Measurements from ENCODE around the gene CMIP. TPM values are rescaled to one million over a fixed set of nuclear protein-coding genes. Genes with fewer than 3 reads are reported as not detected.

The CMIP gene
- total RNA-seq, 1 donor, result 15.7 TPM

DNA sequence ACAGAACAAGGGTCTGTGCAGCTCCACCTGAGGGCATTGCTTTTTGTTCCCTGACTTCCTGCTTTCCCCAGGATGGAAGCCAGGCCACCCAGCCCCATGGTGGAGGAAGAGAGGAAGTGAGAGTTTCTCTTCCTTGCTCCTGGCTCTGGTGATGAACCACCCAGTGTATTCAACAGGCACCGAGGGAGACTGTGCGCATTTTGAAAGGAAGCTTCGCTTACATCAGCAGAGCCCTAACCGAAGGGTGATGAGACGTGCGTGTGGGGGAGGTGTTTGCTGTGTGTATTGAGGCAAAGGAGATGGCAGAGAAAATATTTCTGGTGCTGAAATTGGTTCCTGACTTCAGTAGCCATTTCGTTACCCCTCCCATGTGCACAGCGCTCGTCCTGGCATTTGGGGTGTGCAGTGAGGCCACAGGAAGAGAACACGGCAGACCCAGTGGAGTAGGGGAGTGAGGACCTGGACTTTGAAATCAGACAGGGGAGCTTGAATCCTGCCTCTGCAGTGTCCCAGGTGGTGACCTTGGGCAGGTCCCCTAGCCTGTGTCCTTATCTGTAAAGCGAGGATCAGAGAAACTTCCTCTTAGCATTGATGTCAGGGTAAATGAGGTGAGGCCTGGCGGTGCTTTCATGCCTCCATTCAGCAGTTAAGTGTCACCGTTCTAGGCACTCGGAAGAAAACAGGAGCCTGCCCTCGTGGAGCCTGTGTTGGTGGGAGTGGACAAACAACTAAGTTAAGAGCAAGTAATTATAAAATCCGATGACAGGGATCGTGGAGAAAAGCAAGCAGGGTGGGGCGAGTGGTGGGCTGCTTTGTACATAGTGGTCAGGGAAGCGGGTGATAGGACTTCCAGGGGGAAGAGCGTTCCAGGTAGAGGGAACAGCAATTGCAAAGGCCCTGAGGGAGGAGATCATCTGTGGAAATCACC is 7.4 kb downstream of the CMIP start:
- no peak for DNase-seq (ENCODE audit: low read depth)
- TF ChIP-seq, protein P1, sequence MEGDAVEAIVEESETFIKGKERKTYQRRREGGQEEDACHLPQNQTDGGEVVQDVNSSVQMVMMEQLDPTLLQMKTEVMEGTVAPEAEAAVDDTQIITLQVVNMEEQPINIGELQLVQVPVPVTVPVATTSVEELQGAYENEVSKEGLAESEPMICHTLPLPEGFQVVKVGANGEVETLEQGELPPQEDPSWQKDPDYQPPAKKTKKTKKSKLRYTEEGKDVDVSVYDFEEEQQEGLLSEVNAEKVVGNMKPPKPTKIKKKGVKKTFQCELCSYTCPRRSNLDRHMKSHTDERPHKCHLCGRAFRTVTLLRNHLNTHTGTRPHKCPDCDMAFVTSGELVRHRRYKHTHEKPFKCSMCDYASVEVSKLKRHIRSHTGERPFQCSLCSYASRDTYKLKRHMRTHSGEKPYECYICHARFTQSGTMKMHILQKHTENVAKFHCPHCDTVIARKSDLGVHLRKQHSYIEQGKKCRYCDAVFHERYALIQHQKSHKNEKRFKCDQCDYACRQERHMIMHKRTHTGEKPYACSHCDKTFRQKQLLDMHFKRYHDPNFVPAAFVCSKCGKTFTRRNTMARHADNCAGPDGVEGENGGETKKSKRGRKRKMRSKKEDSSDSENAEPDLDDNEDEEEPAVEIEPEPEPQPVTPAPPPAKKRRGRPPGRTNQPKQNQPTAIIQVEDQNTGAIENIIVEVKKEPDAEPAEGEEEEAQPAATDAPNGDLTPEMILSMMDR (IDR thresholded peaks at IDR 0.05; ENCODE audit: insufficient read depth, low read length), result no peak

GRCh38 chr16:81453091-81453728 is 8.6 kb downstream of the CMIP start:
- H3K4me3 ChIP-seq (ENCODE audit: low read depth, low read length), result no peak overlapping the region
- TF ChIP-seq, protein P1 (IDR thresholded peaks at IDR 0.05; ENCODE audit: insufficient read depth, low read length), result no peak
- no peak for DNase-seq (ENCODE audit: low read depth)

More for the DNA sequence above, 7.4 kb downstream of the CMIP start:
- no peak overlapping the region for H3K4me3 ChIP-seq (ENCODE audit: low read depth, low read length)

DNA sequence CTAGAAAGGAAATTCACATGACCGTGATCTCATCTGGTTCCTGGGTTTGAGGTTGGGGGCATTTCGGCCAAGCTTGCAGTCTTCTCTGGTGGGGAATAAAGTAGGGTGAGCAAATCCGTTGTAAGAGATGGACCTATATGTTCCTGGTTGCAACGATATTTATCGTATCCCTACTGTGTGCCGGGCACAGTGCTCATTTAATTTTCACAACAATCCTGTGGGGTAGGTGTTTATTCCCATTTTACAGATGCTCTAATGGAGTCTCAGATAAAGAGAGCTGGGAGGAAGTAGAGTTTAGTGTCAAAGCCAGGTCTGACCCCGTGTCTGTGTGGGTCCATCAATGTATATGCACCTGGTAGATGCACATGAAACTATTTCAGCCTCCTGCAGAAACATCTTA is 9.4 kb downstream of the CMIP start:
- TF ChIP-seq, protein P1 (IDR thresholded peaks at IDR 0.05; ENCODE audit: insufficient read depth, low read length), result no peak
- H3K4me3 ChIP-seq (ENCODE audit: low read depth, low read length), result no peak overlapping the region
- DNase-seq (ENCODE audit: low read depth), result no peak

DNA sequence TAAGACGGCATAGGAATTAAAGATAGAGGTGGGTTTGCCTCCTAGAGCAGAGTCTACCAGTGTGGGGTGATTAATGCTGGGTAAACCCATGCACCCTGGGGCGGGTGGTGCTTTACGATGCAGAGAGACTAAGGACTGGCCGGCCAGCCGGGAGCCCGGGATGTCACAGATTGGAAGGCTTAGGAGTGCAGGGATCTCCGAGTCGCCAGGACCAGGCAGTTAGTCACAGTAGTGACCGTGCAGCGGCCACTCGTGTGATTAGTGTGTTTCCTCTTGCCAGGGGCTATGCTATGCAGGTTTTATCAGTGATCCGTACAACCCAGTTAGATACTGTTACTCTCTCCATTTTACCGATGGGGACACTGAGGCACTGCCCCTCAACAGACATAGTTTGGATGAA is 10.4 kb downstream of the CMIP start:
- no peak for DNase-seq (ENCODE audit: low read depth)
- TF ChIP-seq, protein P1 (IDR thresholded peaks at IDR 0.05; ENCODE audit: insufficient read depth, low read length), result no peak
- no peak overlapping the region for H3K4me3 ChIP-seq (ENCODE audit: low read depth, low read length)

GRCh38 chr16:81455720-81456494 is 11.3 kb downstream of the CMIP start:
- no peak overlapping the region for H3K4me3 ChIP-seq (ENCODE audit: low read depth, low read length)
- TF ChIP-seq, protein P1 (IDR thresholded peaks at IDR 0.05; ENCODE audit: insufficient read depth, low read length), result no peak
- DNase-seq (ENCODE audit: low read depth), result no peak

DNA sequence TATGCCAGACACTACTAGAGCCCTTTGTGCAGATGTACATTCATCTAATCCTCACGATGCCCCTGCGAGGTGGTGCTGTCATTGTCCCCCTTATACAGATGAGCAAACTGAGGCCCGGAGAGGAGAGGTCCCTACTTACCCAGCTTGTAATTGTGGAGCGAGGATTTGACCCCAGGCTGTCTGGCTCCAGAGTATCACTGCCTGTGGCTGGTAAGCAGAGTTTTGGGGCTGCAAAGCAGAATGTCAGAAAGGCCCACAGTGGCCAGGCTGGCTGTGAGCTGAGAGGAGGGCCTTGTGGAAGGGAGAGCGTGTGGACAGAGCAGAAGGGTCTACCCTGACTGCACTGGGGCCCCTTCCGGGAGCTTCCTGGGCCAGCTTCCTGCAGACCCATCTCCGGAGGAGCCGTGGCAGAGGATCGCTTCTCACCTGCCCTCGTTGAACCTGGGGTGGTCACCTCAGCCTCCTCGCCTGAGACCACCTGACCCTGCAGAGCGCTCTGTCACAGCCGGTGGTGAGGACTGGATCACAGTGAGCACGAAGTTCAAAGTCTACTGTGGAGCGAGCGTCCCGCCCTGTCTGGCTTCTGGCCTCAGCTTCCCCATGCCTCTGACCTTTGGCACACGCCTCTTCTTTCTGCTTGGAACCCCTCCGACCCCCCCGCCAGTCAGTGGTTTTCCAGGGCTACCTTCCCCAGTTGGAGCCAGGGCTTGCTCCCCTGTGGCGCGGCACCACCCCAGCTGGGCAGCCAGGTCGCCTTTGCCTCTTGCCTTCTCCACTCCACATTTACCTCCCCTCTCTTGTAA is 12.1 kb downstream of the CMIP start:
- no peak overlapping the region for H3K4me3 ChIP-seq (ENCODE audit: low read depth, low read length)
- DNase-seq (ENCODE audit: low read depth), result no peak
- TF ChIP-seq, protein P1 (IDR thresholded peaks at IDR 0.05; ENCODE audit: insufficient read depth, low read length), result no peak
